ENCODE data around the gene SSU72. TPM values are rescaled to one million over a fixed set of nuclear protein-coding genes. Genes with fewer than 3 reads are reported as not detected.
"Not testable (repeated sequence)": the region's sequence is repeated elsewhere in the genome, so short reads cannot be mapped to it uniquely, and the experiment has no call there.

Gene SSU72
- total RNA-seq, 1 donor from 2014 or later: 137 TPM

- not testable (repeated sequence) for H3K27ac Mint-ChIP-seq; H3K36me3 Mint-ChIP-seq (ENCODE audit: low read depth); H3K27me3 Mint-ChIP-seq (ENCODE audit: insufficient read depth); H3K4me1 Mint-ChIP-seq (ENCODE audit: low read depth); H3K9me3 Mint-ChIP-seq
- peak; percentile 33 for DNase-seq (ENCODE audit: low spot score)
- H3K4me3 Mint-ChIP-seq: peak overlapping the region; percentile 79
- intact Hi-C loops (cut with micrococcal nuclease): loop anchor here (1.0 to 5.0 kb wide), 5 partner anchors 62 to 212 kb away; partner anchors contain the start of genes ACAP3, CCNL2, CDK11A and CDK11B
Observed at GRCh38 chr1:1512425-1512824, 62.2 kb downstream of the SSU72 start.

DNA sequence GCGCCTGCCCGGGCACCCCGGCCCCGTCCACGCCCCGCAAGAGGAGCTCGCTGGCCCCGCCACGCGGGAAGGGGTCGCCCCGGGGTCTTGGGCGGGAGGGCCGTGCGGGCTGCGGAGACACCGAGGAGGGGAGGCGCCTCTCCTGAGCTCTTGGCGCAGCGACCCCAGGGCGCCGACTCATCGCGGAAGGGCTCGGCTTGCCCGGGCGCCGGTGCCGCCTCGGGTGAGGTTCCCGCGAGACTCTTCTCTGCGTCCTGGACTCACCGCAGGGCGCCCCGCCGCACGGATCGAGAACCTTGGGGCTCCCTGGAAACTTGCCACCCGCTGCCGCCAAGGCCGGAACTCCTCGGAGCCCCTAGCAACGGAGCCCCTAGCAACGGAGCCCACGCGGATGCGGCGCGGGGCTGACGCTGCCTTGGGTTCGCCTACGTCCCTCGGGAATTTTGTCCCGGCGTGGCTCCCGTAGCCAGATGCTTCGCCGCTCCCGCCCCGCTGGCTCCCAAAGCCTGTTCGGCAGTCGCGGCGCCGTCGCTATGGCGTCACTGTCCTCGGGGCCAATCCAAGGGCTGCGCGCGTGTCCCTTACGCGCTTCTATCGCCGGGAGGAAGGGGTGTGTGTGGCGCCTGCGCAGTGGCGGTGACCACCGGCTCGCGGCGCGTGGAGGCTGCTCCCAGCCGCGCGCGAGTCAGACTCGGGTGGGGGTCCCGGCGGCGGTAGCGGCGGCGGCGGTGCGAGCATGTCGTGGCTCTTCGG lies 63.0 kb downstream of the SSU72 start, which contains the start of gene ATAD3A:
TSS of gene ATAD3A (plus strand) at position 630 of the 753 bp plus-strand sequence. CDS start at position 737, 107 bp downstream.
- peak; percentile 95 for DNase-seq (ENCODE audit: low spot score)
- Mint-ChIP-seq H3K9me3 (no peaks in the 10 kb centered on the region), H3K4me3 (peak within 1 kb of the TSS; percentile 97), H3K4me1 (ENCODE audit: low read depth) (peaks cover 7% of the 10 kb centered on the region), H3K27ac (peak within 1 kb of the TSS; percentile 92), H3K27me3 (ENCODE audit: insufficient read depth) (no peaks in the 10 kb centered on the region), H3K36me3 (ENCODE audit: low read depth) (peaks cover under 1% of the 10 kb centered on the region)
- intact Hi-C loops (cut with micrococcal nuclease): loop anchor here (1.0 to 5.0 kb wide), 7 partner anchors 63 to 213 kb away; partner anchors contain the start of genes ACAP3, AURKAIP1, CCNL2 and CDK11A

- no peak for DNase-seq (ENCODE audit: low spot score)
- peak overlapping the region; percentile 92 for H3K27ac Mint-ChIP-seq
- H3K36me3 Mint-ChIP-seq (ENCODE audit: low read depth): no peaks in the 10 kb centered on the region
- no peaks in the 10 kb centered on the region for H3K27me3 Mint-ChIP-seq (ENCODE audit: insufficient read depth)
- intact Hi-C loops (cut with micrococcal nuclease): loop anchor here (1.0 to 5.0 kb wide), 4 partner anchors 104 to 204 kb away; partner anchors contain the start of genes ACAP3, AURKAIP1, CDK11B and MIB2
- H3K4me1 Mint-ChIP-seq (ENCODE audit: low read depth): peaks cover 7% of the 10 kb centered on the region
- H3K9me3 Mint-ChIP-seq: no peaks in the 10 kb centered on the region
- H3K4me3 Mint-ChIP-seq: peak overlapping the region; percentile 97
Observed at GRCh38 chr1:1510912-1511532, 63.6 kb downstream of the SSU72 start.

GRCh38 chr1:1509465-1509850 lies 65.2 kb downstream of the SSU72 start:
- H3K4me3 Mint-ChIP-seq; H3K9me3 Mint-ChIP-seq; DNase-seq (ENCODE audit: low spot score); H3K36me3 Mint-ChIP-seq (ENCODE audit: low read depth); H3K27me3 Mint-ChIP-seq (ENCODE audit: insufficient read depth); intact Hi-C loops (cut with micrococcal nuclease); H3K27ac Mint-ChIP-seq: not testable (repeated sequence)
- peaks cover 21% of the 10 kb centered on the region for H3K4me1 Mint-ChIP-seq (ENCODE audit: low read depth)

GRCh38 chr1:1508775-1509464 lies 65.7 kb downstream of the SSU72 start:
- H3K36me3 Mint-ChIP-seq (ENCODE audit: low read depth); H3K27me3 Mint-ChIP-seq (ENCODE audit: insufficient read depth); intact Hi-C loops (cut with micrococcal nuclease); H3K27ac Mint-ChIP-seq; DNase-seq (ENCODE audit: low spot score); H3K9me3 Mint-ChIP-seq; H3K4me3 Mint-ChIP-seq: not testable (repeated sequence)
- peaks cover 21% of the 10 kb centered on the region for H3K4me1 Mint-ChIP-seq (ENCODE audit: low read depth)

DNA sequence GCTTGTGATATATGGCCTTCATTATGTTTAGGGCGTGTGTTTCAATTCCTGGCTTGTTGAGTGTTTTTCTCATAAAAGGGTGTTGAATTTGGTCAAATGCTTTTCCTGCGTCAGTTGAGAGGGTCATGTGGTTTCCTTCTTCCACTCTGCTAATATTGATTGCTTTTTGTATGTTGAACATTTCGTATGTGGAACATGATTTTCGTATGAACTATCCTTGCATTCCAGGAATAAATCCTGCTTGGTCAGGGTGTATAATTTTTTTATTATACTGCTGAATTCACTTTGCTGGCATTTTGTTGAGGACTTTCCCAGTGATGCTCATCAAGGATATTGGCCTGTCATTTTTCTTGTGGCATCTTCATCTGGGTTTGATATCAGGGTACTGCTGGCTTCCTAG lies 67.4 kb downstream of the SSU72 start:
- no peak for DNase-seq (ENCODE audit: low spot score)
- H3K4me1 Mint-ChIP-seq (ENCODE audit: low read depth): peaks cover 21% of the 10 kb centered on the region
- intact Hi-C loops (cut with micrococcal nuclease): no loop called here
- no peaks in the 10 kb centered on the region for H3K9me3 Mint-ChIP-seq
- no peak overlapping the region for H3K4me3 Mint-ChIP-seq
- no peaks in the 10 kb centered on the region for H3K27me3 Mint-ChIP-seq (ENCODE audit: insufficient read depth)
- H3K27ac Mint-ChIP-seq: no peak overlapping the region
- no peaks in the 10 kb centered on the region for H3K36me3 Mint-ChIP-seq (ENCODE audit: low read depth)

- not testable (repeated sequence) for H3K27me3 Mint-ChIP-seq (ENCODE audit: insufficient read depth); H3K36me3 Mint-ChIP-seq (ENCODE audit: low read depth); DNase-seq (ENCODE audit: low spot score); H3K4me3 Mint-ChIP-seq; H3K27ac Mint-ChIP-seq; H3K9me3 Mint-ChIP-seq
- peaks cover 17% of the 10 kb centered on the region for H3K4me1 Mint-ChIP-seq (ENCODE audit: low read depth)
- intact Hi-C loops (cut with micrococcal nuclease): loop anchor here (1.0 to 2.0 kb wide), 2 partner anchors 35 to 98 kb away; partner anchors contain the start of genes ATAD3B and MRPL20
Observed at GRCh38 chr1:1505801-1506200, 68.9 kb downstream of the SSU72 start.

- not testable (repeated sequence) for H3K27me3 Mint-ChIP-seq (ENCODE audit: insufficient read depth); DNase-seq (ENCODE audit: low spot score); H3K9me3 Mint-ChIP-seq; H3K36me3 Mint-ChIP-seq (ENCODE audit: low read depth)
- Mint-ChIP-seq H3K4me3 (peak overlapping the region; percentile 43), H3K4me1 (ENCODE audit: low read depth) (peaks cover 14% of the 10 kb centered on the region), H3K27ac (peak overlapping the region; percentile 88)
- intact Hi-C loops (cut with micrococcal nuclease): loop anchor here (1.0 to 2.0 kb wide), 2 partner anchors 35 to 98 kb away; partner anchors contain the start of genes ATAD3B and MRPL20
Observed at GRCh38 chr1:1505366-1505798, 69.3 kb downstream of the SSU72 start.

- Mint-ChIP-seq H3K4me3 (peak overlapping the region; percentile 43), H3K4me1 (ENCODE audit: low read depth) (peaks cover 14% of the 10 kb centered on the region), H3K27ac (peak overlapping the region; percentile 88)
- H3K36me3 Mint-ChIP-seq (ENCODE audit: low read depth); H3K27me3 Mint-ChIP-seq (ENCODE audit: insufficient read depth); H3K9me3 Mint-ChIP-seq: not testable (repeated sequence)
- DNase-seq (ENCODE audit: low spot score): peak; percentile 67
- intact Hi-C loops (cut with micrococcal nuclease): loop anchor here (1.0 to 2.0 kb wide), 2 partner anchors 34 to 98 kb away; partner anchors contain the start of genes ATAD3B and MRPL20
Observed at GRCh38 chr1:1504777-1505365, 69.8 kb downstream of the SSU72 start.

GRCh38 chr1:1495461-1495975 lies 79.1 kb downstream of the SSU72 start:
- H3K4me1 Mint-ChIP-seq (ENCODE audit: low read depth); H3K4me3 Mint-ChIP-seq; intact Hi-C loops (cut with micrococcal nuclease); H3K27ac Mint-ChIP-seq; H3K27me3 Mint-ChIP-seq (ENCODE audit: insufficient read depth); DNase-seq (ENCODE audit: low spot score): not testable (repeated sequence)
- H3K36me3 Mint-ChIP-seq (ENCODE audit: low read depth): peaks cover 29% of the 10 kb centered on the region
- peaks cover 11% of the 10 kb centered on the region for H3K9me3 Mint-ChIP-seq

DNA sequence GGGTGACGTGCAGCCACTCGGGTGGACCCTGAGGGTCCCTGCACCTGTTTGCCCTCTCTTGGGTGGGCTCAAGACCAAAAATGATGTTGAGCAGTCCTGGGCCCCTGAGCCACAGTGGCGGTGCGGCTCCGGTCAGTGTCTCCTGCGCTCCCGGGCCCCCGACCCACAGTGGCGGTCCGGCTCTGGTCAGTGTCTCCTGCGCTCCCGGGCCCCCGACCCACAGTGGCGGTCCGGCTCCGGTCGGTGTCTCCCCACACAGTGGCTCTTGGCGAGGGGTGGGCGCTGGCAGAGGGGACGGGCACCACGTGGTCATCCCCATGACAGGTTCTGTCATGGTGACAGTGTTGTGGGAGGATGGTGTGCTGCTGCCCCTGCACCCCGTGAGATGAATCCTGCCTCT lies 80.4 kb downstream of the SSU72 start:
- intact Hi-C loops (cut with micrococcal nuclease); H3K27me3 Mint-ChIP-seq (ENCODE audit: insufficient read depth); H3K4me1 Mint-ChIP-seq (ENCODE audit: low read depth); H3K27ac Mint-ChIP-seq; DNase-seq (ENCODE audit: low spot score); H3K4me3 Mint-ChIP-seq: not testable (repeated sequence)
- Mint-ChIP-seq H3K9me3 (peaks cover 11% of the 10 kb centered on the region), H3K36me3 (ENCODE audit: low read depth) (peaks cover 32% of the 10 kb centered on the region)
